SK-N-MC (cell line): ENCODE measurements around the gene HPF1.

Source experiments
- EZH2 ChIP-seq: fragments of 200-600 bp; sonication (generic); IDR thresholded peaks from one replicate; pipeline ENCODE4 v1.6.1; 2017; ENCODE audit warnings: antibody characterized with exemption
- POLR2AphosphoS5 ChIP-seq: IDR thresholded peaks from 2 replicates; pipeline ENCODE4 v1.6.1; 2012; ENCODE audit warnings: mild to moderate bottlenecking, low read depth, low read length, borderline replicate concordance

DNA sequence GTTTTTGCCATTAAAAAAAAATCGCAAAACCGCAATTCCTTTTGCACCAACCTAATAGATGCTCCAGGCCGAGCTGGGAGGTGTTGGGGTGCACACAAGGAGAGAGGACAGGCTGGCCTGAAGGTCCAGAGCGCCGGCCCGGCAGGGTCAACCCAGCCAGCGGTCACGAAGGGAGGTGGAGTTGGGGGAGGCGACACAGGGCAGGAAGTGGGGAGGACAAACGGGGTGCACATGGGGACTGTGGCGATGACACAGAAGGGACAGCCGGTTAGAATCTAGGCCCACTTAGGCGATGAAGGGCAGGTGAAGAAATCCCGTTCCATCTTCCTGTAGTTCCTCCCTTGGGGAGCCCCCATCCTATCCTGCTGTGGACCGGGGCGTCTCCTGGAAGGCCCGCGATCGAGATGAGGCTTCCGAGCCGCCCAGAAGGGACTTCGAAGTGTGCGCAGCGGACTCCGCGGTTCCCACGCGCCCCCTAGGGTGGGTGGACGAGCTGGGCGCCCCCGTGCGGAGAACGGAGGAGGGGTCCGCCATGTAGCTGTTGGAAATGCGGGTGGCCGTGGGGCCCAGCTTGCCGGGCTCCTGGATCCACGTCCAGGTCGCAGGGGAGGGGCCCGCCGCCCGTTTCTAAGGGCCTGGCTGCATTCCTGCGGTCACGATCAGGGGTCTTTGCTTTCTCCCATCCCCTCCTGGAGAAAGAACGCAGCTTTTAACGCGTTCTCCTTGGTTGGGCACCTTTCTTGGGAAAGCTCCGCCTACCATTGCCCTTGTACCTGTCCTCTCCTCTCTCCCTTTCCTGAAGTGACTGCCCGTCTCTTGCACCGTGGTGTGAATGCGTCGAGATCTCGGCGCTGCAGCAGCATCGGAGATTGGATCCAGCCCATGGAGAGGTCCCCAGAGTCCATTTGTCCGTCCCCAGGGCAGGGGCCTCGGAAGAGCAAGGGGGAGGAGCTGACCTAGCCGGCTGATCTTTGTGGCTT, 17.0 kb upstream of the HPF1 start:
- TF ChIP-seq POLR2AphosphoS5 = no peak
- no peak for TF ChIP-seq EZH2
